GM19043 (cell line): ENCODE data around the gene HSPBP1.

ENCODE experiments used
- ATAC-seq: cut with Tn5 transposase; IDR thresholded peaks from one replicate; pipeline ENCODE4 v1.9.1; 2021; ENCODE audit warnings: low read depth; ENCODE audit not compliant: unreplicated experiment

Gene HSPBP1

GRCh38 chr19:55256562-55257460 lies 23.1 kb downstream of the HSPBP1 start:
- ATAC-seq: no peak

DNA sequence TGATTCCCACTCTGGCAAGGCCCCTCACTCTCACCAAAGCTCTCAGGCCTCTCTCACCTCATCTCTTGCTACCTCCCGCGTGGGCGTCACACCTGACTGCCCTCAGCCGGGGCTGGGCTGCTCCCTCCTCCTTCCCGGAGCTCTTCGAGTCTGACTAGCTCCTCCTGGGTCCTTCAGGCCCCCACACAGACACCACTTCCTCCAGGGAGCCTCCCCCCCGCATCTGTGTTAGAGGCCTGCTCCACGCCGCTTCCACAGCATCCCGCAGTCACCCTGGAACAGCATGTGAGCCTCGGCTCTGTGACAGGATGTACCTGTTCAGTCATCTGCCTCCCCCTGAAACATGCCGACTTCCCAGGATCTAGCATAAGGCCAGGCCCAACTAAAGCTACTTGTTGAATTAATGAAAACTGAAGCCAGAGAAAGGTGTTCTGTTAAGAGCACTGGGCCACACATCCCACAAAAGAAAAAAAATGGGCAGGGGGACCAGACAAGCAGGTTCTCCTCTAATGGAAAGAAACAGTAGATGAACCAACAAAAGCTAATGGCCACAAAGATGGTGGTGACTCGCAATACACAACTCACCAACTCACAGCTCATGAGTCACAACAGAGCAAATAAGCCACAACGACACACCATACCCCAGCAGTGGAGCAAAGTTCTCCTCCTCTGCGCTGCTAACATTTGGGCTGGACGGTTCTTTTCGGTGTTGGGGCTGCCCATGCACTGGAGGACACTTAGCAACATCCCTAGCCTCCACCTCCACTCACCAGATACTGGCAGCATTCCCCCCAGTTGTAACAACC lies 24.1 kb downstream of the HSPBP1 start:
- no peak for ATAC-seq

DNA sequence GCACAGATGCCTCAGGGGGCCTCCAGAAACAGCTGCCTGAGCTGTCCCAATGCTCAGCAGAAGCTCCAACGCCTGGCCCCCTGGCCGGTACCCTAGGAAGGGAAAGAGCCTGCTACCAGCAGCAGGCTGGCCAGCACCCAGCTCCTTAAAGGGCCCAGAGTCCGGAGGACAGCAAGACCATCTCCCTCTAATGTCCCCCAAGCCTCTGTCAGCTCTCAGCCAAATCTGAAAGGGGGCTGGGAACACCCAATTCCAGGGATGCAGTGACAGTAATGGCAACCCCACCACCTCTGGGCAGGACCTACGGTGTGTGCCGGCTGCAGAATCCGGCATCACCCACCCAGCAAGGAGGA lies 25.3 kb downstream of the HSPBP1 start:
- ATAC-seq: no peak

- ATAC-seq: peak; percentile 66
Measured at GRCh38 chr19:55253842-55254624, 25.9 kb downstream of the HSPBP1 start.

DNA sequence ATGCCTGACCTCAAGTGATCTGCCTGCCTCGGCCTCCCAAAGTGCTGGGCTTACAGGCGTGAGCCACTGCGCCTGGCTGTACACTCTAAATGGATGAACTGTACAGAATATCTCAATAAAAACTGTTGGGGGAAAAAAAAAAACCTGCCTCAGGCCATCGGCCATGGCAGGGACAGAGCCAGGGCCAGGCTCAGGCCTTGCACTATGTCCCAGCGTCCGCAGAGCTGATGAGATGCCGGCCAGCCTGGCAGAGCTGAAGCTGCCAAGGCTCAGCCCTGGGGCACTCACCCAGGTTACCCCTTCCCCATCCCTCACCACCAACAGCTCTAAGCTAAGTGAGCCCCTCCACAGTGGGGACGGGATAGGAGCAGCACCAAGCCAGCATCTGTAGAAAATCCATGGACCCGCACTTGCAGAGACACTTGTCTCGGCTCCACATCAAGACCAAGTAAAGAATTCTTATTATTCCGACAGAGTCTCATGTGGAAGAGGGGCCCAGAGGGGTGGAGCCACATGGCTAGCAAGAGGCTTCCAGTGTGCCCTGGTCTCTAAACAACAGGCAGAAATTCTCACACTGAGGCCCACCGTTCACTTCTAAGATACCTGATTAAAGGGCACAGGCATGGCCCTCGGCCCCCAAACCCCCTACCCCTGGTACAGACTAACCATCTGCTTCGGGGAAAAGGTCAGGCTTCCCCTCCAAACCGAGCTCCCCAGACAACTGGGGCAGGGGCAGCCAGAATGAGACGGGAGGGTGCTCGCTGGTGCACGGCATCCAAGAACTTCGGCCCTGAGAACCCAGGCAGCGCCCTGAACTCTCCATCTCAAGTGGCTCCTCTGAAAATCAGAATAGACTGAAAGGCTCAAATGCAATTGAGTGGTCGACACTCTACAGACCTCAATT lies 26.9 kb downstream of the HSPBP1 start:
- ATAC-seq: no peak

DNA sequence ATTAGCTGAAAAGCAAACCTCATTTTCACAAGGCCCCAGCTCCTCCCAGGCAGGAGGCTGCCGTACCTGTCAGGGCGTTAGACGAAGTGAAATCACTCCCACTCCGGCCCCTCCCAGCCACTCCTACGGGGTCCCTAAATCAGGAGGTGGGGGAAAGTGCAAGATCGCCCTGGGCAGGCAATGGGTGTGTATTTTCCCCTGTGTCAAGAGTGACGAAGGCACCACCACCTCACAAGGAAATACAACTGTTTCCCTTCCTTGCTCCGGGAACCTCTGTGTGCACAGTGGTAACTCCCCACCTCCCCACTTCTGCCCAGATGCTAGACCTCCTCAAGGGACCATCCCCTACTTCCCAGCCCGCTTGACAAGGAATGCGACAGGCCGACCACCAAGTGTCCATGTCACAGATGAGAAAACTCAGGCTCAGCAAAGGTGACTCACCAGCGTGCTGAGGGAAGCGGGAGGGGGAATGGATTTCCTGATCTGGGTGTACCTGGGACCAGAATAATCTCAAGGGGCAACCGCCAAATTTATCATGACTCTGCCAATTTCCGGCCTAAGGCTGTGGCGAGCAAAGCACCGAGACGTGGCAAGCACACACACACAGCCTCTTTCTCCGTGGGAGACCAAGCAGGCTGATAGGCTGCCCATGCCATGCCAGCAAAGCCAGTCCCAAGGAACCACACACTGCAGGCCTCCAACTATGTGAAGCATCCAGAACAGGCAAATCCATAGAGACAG lies 28.4 kb downstream of the HSPBP1 start:
- ATAC-seq: no peak

DNA sequence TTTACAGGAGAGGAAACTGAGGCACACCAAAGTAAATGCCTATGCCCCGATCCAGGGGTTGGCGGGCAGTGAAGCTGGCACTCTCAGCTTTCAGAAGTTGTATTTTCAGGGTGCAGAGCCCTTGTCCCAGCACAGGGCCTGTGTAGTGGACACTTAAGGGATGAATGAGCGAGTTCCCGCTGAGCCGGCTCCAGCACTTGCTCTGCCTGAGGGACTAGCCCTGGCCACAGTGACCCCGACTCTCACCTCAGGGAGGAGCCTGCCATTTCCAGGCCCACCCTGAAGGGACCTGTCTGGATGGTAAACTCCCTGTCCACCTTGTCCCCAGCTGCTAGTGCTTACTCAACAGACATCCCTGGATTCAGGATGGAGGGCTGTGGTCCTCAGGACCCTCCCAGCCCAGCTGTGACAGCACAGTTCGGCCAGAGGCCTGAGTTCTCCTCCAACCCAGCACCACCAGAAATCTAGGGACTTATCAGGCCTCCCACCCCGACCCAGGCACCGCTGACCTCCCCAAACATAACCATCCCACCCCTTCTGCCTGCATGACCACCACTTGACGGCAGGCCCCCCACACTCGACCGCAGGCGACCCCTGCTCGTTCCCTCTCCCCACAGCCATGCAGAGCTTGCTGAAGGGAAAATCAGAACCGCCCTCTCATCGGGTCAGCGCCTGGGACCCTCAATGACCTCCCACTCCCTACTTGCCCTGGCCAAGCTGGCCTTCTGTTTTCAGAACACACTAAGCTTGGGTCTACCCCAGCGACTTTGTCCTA lies 29.5 kb downstream of the HSPBP1 start:
- ATAC-seq: no peak

GRCh38 chr19:55249841-55250240 lies 30.1 kb downstream of the HSPBP1 start:
- no peak for ATAC-seq

DNA sequence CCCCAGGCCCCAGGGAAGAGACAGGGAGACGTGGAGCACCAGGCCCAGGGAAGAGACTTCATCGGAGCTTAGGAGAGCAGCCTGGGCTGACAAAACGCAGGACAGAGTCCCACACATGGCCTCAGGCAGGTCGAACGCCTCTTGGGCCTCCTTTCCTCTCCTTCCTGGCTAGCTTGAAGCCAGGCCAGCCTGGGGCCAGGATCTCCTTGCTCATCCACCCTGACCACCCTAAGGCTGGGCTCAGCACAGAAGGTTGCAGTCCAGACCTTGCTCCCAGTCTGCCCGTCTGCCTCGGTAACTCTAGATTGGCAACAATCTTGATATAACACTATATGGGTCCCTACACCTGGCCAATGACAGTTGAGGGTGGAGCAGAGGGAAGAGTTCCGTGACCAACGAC lies 31.2 kb downstream of the HSPBP1 start:
- no peak for ATAC-seq

- no peak for ATAC-seq
Measured at GRCh38 chr19:55248166-55248675, 31.7 kb downstream of the HSPBP1 start.

- no peak for ATAC-seq
Measured at GRCh38 chr19:55247621-55248099, 32.2 kb downstream of the HSPBP1 start.

GRCh38 chr19:55246462-55247451 lies 33.2 kb downstream of the HSPBP1 start:
- no peak for ATAC-seq

- ATAC-seq: no peak
Measured at GRCh38 chr19:55245236-55245904, 34.5 kb downstream of the HSPBP1 start.

- ATAC-seq: no peak
Measured at GRCh38 chr19:55244004-55244680, 35.8 kb downstream of the HSPBP1 start.

DNA sequence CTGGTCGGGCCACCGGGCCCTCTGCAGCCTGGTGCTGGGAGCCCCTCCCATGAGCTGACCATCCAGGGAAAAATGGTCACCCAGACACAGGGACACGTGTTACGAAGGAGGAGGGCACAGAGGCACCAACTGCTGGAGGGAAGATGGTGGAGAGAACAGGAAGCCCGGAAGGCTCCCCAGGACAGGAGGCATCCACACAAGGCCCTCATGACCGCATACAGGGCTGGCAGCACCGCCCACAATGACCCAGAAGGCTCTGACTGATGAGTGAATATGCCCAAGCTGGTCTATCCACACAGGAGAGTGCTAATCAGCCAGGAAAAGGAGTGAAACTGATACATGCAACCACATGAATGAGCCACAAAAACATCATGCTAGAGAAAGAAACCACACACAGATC lies 37.4 kb downstream of the HSPBP1 start:
- ATAC-seq: no peak

DNA sequence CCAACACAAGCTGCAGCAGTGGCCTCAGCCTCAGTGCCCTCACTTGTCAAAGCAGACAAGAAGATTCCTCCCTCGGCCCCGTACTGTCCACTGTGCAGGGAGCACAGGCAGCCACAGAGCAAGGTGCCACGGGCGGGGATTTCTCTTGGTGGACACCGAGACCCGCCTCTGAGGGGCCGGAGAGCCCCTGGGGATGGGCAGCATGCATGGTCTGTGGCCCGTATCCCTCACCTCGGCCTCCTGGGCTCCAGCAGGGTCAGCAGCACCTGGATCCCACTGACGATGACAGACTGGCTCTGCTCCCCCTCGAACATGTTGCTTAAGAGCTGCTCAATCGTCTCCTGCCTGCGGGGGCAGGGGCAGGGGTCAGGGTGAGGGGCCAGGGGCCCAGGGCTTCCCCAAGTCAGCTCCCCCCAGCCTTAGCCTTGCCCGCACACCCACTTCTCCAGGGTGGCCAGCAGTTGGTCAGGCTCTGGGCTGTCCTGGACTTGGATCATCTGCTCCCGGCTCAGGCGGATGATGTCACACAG lies 37.9 kb downstream of the HSPBP1 start:
- ATAC-seq: no peak
